Measurements from ENCODE around the gene NUDT17.

- TF ChIP-seq CTCF (tag by site-specific recombination; IDR thresholded peaks at IDR 0.05) (no peak), ZNF24 (tag by site-specific recombination; IDR thresholded peaks at IDR 0.05) (no peak), PATZ1 (tag by site-specific recombination; IDR thresholded peaks at IDR 0.05) (no peak), TCF7L2 (IDR thresholded peaks at IDR 0.05; ENCODE audit: borderline replicate concordance, low read depth, low read length) (no peak), ZNF561 (tag by site-specific recombination; IDR thresholded peaks at IDR 0.05; ENCODE audit: borderline replicate concordance) (no peak), HOXC10 (CRISPR knock-in tag; IDR thresholded peaks at IDR 0.05) (no peak), ZNF792 (tag by site-specific recombination; IDR thresholded peaks at IDR 0.05) (no peak)
Observed at GRCh38 chr1:145828367-145829026, 16.9 kb upstream of the NUDT17 start.
